Activated CD8-positive, alpha-beta T cell treated with anti-CD3 and anti-CD28 coated beads for 36 hours (primary cell): ENCODE measurements around the gene TAF3. TPM values are rescaled to one million over a fixed set of nuclear protein-coding genes. Genes with fewer than 3 reads are reported as not detected.

Experiments
- ATAC-seq: fragments of 200-7000 bp; cut with Tn5 transposase; one replicate; pipeline ENCODE4 v1.10.0; 2021; ENCODE audit warnings: mild to moderate bottlenecking, moderate library complexity
- CTCF ChIA-PET: fragments of 350-600 bp; sonication (Branson Sonifier 250); formaldehyde crosslinking; loops from one replicate; lab custom pipeline; 2021; ENCODE audit warnings: antibody characterized with exemption; lab: Charles Lee
- POLR2A ChIA-PET: fragments of 350-600 bp; sonication (Branson Sonifier 250); formaldehyde crosslinking; loops from one replicate; lab custom pipeline; 2021; ENCODE audit warnings: antibody characterized with exemption; lab: Charles Lee
- DNase-seq: peaks from one replicate; pipeline ENCODE4 v3.0.0-alpha.2; 2020
- H3K27ac Mint-ChIP-seq: one replicate; pipeline ENCODE4 v1.8.0; 2021; ENCODE audit warnings: mild to moderate bottlenecking, mixed read lengths
- H3K27me3 Mint-ChIP-seq: one replicate; pipeline ENCODE4 v1.8.0; 2021; ENCODE audit warnings: mixed read lengths
- H3K36me3 Mint-ChIP-seq: one replicate; pipeline ENCODE4 v1.8.0; 2021; ENCODE audit warnings: low read depth, mixed read lengths
- H3K4me1 Mint-ChIP-seq: one replicate; pipeline ENCODE4 v1.8.0; 2021; ENCODE audit warnings: low read depth, mixed read lengths
- H3K4me3 Mint-ChIP-seq: one replicate; pipeline ENCODE4 v1.8.0; 2021; ENCODE audit warnings: mild to moderate bottlenecking, moderate library complexity, mixed read lengths
- H3K9me3 Mint-ChIP-seq: one replicate; pipeline ENCODE4 v1.8.0; 2021; ENCODE audit warnings: mixed read lengths
- CTCF ChIP-seq: fragments of 200-600 bp; IDR thresholded peaks from one replicate; pipeline ENCODE4 v1.8.0; 2022; ENCODE audit warnings: antibody characterized with exemption, mild to moderate bottlenecking
- intact Hi-C: fragments of 100-400 bp; cut with micrococcal nuclease; formaldehyde crosslinking; loops from one replicate; pipeline ENCODE4 v1.10.0; 2022
- total RNA-seq, 2 experiments: library from RNA; stranded (reverse); gene quantifications; one replicate each; pipeline ENCODE4 v1.2.3, GENCODE V29; 2021

TAF3 gene
- total RNA-seq, 2 experiments from 2014 or later = 12.5 to 12.7 TPM

- peaks cover 29% of the 10 kb centered on the region for H3K4me1 Mint-ChIP-seq
- no peak for DNase-seq
- peaks cover 29% of the 10 kb centered on the region for H3K27me3 Mint-ChIP-seq
- H3K9me3 Mint-ChIP-seq = no peaks in the 10 kb centered on the region
- intact Hi-C loops = loop anchor here (10.0 kb wide), 2 partner anchors 353 to 1043 kb away; no protein-coding TSS in a partner anchor
- peak overlapping the region; percentile 89 for H3K4me3 Mint-ChIP-seq
- no peak for TF ChIP-seq CTCF
- H3K36me3 Mint-ChIP-seq = peaks cover 10% of the 10 kb centered on the region
- H3K27ac Mint-ChIP-seq = peak overlapping the region; percentile 36
- ATAC-seq = no peak
- ChIA-PET CTCF (interaction anchor here (0.7 to 1.6 kb wide), 4 partner anchors 9 to 201 kb away, joined by 3 to 6 read pairs (median 4); no protein-coding TSS in a partner anchor), POLR2A (interaction anchor here (0.6 kb wide), 1 partner anchor 836 kb away, joined by 3 read pairs; no protein-coding TSS in a partner anchor)
These were observed 233.5 kb downstream of the TAF3 start for GRCh38 chr10:8051851-8052257.

GRCh38 chr10:8052341-8052955 is 234.1 kb downstream of the TAF3 start:
- DNase-seq = peak; percentile 55
- Mint-ChIP-seq H3K9me3 (no peaks in the 10 kb centered on the region), H3K4me1 (peaks cover 30% of the 10 kb centered on the region), H3K27me3 (peaks cover 23% of the 10 kb centered on the region), H3K4me3 (peak overlapping the region; percentile 89), H3K27ac (peak overlapping the region; percentile 36), H3K36me3 (peaks cover 15% of the 10 kb centered on the region)
- intact Hi-C loops = loop anchor here (10.0 kb wide), 2 partner anchors 352 to 1042 kb away; no protein-coding TSS in a partner anchor
- no peak for TF ChIP-seq CTCF
- no peak for ATAC-seq
- POLR2A ChIA-PET = interaction anchor here (0.6 to 1.1 kb wide), 2 partner anchors 10 to 80 kb away, joined by 3 read pairs; no protein-coding TSS in a partner anchor
- CTCF ChIA-PET = interaction anchor here (0.7 to 2.1 kb wide), 8 partner anchors 9 to 364 kb away, joined by 3 to 7 read pairs (median 4); no protein-coding TSS in a partner anchor

- peaks cover 20% of the 10 kb centered on the region for H3K36me3 Mint-ChIP-seq
- POLR2A ChIA-PET = interaction anchor here (0.6 to 1.1 kb wide), 2 partner anchors 11 to 80 kb away, joined by 3 read pairs; no protein-coding TSS in a partner anchor
These were observed 234.7 kb downstream of the TAF3 start for GRCh38 chr10:8052956-8053445.

DNA sequence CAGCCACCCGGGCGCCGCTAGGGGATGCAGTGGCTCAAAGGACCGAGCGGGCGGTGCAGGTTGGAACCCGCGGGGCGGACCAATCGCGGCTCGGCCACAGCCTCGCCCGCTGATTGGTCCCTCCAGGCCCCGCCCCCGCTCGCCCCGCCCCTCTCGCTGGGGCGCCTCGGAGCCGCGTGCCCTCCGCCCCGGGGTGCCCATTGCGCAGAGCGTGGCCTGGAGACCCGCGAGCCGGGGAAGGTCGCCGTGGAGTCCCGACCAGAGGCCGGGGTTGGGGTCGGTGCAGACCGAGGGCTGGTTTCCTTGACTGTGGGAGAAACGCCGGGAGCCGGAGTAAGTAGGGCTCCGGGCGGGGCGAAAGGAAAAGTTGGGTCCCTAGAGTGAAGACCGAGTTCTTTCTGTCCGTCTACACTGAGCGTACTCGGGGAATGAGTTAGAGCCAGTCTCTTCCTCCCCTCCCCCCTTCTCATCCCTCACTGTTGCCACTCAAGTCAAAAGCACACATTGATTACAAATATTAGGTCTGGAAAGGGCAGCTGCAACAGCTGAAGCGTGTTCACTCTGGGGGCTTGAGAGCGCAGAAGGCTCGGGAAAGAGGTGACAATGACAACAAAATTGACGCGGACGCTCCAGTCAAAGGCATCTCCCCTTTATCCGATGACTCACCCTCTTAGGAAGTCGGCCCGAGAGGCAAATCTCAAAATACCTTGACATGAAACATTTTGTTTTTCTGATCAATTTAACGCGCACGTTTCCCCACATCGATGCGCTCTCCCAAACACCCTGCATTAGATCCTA is 235.3 kb downstream of the TAF3 start:
- Mint-ChIP-seq H3K4me1 (peaks cover 31% of the 10 kb centered on the region), H3K36me3 (peaks cover 25% of the 10 kb centered on the region), H3K4me3 (peak overlapping the region; percentile 89), H3K9me3 (no peaks in the 10 kb centered on the region), H3K27me3 (peaks cover 17% of the 10 kb centered on the region), H3K27ac (peak overlapping the region; percentile 96)
- intact Hi-C loops = loop anchor here (10.0 kb wide), 2 partner anchors 351 to 1041 kb away; no protein-coding TSS in a partner anchor
- ATAC-seq = peak; percentile 68
- ChIA-PET POLR2A (interaction anchor here (1.0 to 1.1 kb wide), 3 partner anchors 12 to 348 kb away, joined by 3 read pairs; no protein-coding TSS in a partner anchor), CTCF (interaction anchor here (0.6 to 2.1 kb wide), 5 partner anchors 8 to 279 kb away, joined by 4 to 7 read pairs (median 5); no protein-coding TSS in a partner anchor)
- TF ChIP-seq CTCF = no peak
- DNase-seq = peak; percentile 96

More at GRCh38 chr10:8052956-8053445, 234.7 kb downstream of the TAF3 start:
- Mint-ChIP-seq H3K4me1 (peaks cover 30% of the 10 kb centered on the region), H3K4me3 (peak overlapping the region; percentile 89), H3K9me3 (no peaks in the 10 kb centered on the region), H3K27ac (no peak overlapping the region), H3K27me3 (peaks cover 18% of the 10 kb centered on the region)
- DNase-seq (no peak), ATAC-seq (no peak)
- CTCF ChIA-PET = interaction anchor here (0.9 to 2.1 kb wide), 7 partner anchors 8 to 364 kb away, joined by 4 to 7 read pairs (median 4); no protein-coding TSS in a partner anchor
- intact Hi-C loops = loop anchor here (10.0 kb wide), 2 partner anchors 352 to 1042 kb away; no protein-coding TSS in a partner anchor
- TF ChIP-seq CTCF = peak; percentile 96
